Keratinocyte (primary cell): ENCODE measurements around the gene APOA4.

Experiments
- CTCF ChIP-seq, 3 experiments: IDR thresholded peaks in 1 of 3; conservative IDR thresholded peaks in 1 of 3; optimal IDR thresholded peaks in 1 of 3; 2 replicates in 2 of 3; 3 replicates in 1 of 3; pipeline versions ENCODE3 to v1.5.1; 2011; ENCODE audit warnings: low read length in 3 of 3, mild to moderate bottlenecking in 3 of 3, moderate library complexity in 2 of 3, control low read depth in 1 of 3, inconsistent platforms in 1 of 3; ENCODE audit not compliant: insufficient read depth in 2 of 3; ENCODE audit errors: extremely low read depth in 1 of 3
- EZH2 ChIP-seq: IDR thresholded peaks from one replicate; pipeline ENCODE4 v1.6.1; 2012; ENCODE audit warnings: inconsistent platforms, mild to moderate bottlenecking, low read length, moderate library complexity

GRCh38 chr11:116857316-116857715 lies 34.2 kb upstream of the APOA4 start:
- TF ChIP-seq CTCF (optimal IDR thresholded peaks at IDR 0.05 in 1 of 3, IDR thresholded peaks at IDR 0.05 in 1 of 3, conservative IDR thresholded peaks at IDR 0.05 in 1 of 3; ENCODE audit: extremely low read depth in 1 of 3, insufficient read depth in 2 of 3, low read length in 3 of 3) (no peak), EZH2 (no peak)
